ENCODE data around the gene TSPOAP1.

Gene TSPOAP1

DNA sequence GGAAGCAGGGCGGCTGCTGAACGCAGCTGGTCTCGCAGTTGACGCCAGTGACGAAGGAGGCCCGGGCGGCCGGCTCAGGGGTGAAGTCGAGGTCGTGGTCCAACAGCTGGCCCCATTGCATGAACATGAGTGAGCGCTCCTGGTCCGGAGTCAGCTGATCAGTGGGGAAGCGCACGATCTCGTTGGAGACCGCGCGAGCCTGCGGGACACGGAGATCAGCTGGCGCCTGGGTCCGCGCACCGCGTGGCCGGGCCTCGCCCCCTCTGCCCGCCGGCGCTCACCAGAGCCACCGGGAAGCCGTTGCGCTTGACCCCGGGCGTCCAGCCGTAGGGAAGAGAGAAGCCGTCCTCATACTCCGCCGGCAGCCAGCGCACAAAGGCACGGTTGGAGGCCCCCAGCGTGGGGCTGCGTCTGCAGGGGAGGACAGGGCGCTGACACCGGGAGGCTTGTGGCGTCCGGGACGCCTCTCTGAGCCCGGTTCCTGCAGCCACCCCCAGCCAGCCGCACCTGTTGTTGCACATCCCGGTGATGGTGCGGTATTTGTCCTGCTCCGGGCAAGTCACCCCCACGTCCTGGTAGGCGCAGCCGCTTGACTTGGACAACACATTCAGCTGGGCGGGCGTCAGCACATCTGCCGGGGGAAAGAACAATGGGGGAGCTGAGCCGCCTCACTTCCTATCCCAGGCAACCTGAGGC, 49.4 kb downstream of the TSPOAP1 start:
- TF ChIP-seq FOXP2 (optimal IDR thresholded peaks at IDR 0.05; ENCODE audit: borderline replicate concordance, extremely low read depth, extremely low read length, insufficient read depth) (no peak), TAF1 (IDR thresholded peaks at IDR 0.05; ENCODE audit: borderline replicate concordance, insufficient read depth, low read length) (no peak)
- TF ChIP-seq, protein P1, sequence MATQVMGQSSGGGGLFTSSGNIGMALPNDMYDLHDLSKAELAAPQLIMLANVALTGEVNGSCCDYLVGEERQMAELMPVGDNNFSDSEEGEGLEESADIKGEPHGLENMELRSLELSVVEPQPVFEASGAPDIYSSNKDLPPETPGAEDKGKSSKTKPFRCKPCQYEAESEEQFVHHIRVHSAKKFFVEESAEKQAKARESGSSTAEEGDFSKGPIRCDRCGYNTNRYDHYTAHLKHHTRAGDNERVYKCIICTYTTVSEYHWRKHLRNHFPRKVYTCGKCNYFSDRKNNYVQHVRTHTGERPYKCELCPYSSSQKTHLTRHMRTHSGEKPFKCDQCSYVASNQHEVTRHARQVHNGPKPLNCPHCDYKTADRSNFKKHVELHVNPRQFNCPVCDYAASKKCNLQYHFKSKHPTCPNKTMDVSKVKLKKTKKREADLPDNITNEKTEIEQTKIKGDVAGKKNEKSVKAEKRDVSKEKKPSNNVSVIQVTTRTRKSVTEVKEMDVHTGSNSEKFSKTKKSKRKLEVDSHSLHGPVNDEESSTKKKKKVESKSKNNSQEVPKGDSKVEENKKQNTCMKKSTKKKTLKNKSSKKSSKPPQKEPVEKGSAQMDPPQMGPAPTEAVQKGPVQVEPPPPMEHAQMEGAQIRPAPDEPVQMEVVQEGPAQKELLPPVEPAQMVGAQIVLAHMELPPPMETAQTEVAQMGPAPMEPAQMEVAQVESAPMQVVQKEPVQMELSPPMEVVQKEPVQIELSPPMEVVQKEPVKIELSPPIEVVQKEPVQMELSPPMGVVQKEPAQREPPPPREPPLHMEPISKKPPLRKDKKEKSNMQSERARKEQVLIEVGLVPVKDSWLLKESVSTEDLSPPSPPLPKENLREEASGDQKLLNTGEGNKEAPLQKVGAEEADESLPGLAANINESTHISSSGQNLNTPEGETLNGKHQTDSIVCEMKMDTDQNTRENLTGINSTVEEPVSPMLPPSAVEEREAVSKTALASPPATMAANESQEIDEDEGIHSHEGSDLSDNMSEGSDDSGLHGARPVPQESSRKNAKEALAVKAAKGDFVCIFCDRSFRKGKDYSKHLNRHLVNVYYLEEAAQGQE (IDR thresholded peaks at IDR 0.05; ENCODE audit: insufficient read depth in 1 of 2, low read depth in 2 of 2, low read length in 2 of 2) = no peak

DNA sequence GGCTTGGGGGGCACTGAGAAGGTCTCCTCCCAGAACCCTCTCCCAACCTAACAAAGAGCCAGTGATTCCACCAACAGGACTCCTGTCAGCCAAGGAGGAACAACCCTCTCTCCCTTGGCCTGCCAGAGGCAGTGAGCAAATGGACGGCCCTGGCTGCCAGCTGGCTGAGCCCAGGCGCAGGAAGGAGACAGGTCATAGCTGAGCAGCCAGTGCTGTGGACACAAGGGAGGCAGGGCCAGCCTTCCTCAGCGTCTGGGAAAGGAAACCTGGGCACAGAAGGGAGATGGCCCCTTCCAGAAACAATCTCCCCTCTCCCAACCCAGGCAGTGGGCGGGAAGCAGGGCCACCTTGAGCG, 50.0 kb downstream of the TSPOAP1 start:
- no peak for TF ChIP-seq FOXP2 (optimal IDR thresholded peaks at IDR 0.05; ENCODE audit: borderline replicate concordance, extremely low read depth, extremely low read length, insufficient read depth)
- no peak for TF ChIP-seq TAF1 (IDR thresholded peaks at IDR 0.05; ENCODE audit: borderline replicate concordance, insufficient read depth, low read length)
- TF ChIP-seq SIN3A (IDR thresholded peaks at IDR 0.05; ENCODE audit: borderline replicate concordance, insufficient read depth, low read length) = no peak
- TF ChIP-seq POLR2AphosphoS5 (IDR thresholded peaks at IDR 0.05; ENCODE audit: low read depth, low read length) = no peak
- TF ChIP-seq, protein P1 (IDR thresholded peaks at IDR 0.05; ENCODE audit: insufficient read depth in 1 of 2, low read depth in 2 of 2, low read length in 2 of 2) = no peak

DNA sequence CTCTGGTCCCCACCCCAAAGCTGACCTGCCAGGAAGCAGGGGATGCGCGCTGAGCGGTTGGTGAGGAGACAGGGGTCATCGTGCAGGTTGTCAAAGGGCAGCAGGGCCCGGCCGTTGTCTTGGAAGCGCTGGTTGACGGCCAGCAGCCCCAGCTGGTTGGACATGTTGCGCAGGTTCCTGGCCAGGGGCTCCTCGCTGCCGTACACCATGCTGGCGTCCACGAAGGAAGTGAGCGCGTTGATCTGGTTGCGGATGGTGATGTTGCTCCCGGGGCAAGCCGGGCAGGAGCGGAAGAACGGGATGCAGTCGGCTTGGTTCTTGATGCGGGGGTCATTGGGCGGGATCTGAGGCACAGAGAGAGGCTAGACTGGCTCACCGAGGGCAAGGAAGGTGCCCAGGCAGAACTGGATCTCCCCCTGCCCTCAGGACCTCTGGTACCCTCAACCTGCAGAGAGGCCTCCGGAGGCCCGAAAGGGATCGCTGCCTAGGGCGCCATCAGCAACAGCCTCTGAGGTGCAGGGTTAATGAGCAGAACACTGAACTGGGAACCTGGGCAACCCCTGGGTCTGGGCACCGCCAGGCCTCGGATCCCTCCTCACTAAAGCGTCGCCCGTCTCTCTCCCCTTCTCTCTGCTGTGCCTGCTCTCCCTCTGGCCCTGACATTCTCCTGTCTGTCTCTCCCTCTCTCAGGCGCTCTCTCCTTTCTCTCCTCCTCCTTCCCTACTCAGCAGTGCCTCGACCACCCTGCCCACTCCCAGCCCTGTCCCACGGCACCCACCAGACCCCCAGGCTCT, 50.6 kb downstream of the TSPOAP1 start:
- TF ChIP-seq FOXP2 (optimal IDR thresholded peaks at IDR 0.05; ENCODE audit: borderline replicate concordance, extremely low read depth, extremely low read length, insufficient read depth) = no peak
- TF ChIP-seq, protein P1 (IDR thresholded peaks at IDR 0.05; ENCODE audit: insufficient read depth in 1 of 2, low read depth in 2 of 2, low read length in 2 of 2) = no peak
- no peak for TF ChIP-seq TAF1 (IDR thresholded peaks at IDR 0.05; ENCODE audit: borderline replicate concordance, insufficient read depth, low read length)
- no peak for TF ChIP-seq SIN3A (IDR thresholded peaks at IDR 0.05; ENCODE audit: borderline replicate concordance, insufficient read depth, low read length)
- TF ChIP-seq POLR2AphosphoS5 (IDR thresholded peaks at IDR 0.05; ENCODE audit: low read depth, low read length) = no peak

- no peak for TF ChIP-seq FOXP2 (optimal IDR thresholded peaks at IDR 0.05; ENCODE audit: borderline replicate concordance, extremely low read depth, extremely low read length, insufficient read depth)
Observed at GRCh38 chr17:58277107-58277801, 51.3 kb downstream of the TSPOAP1 start.

- TF ChIP-seq SIN3A (IDR thresholded peaks at IDR 0.05; ENCODE audit: borderline replicate concordance, insufficient read depth, low read length) = no peak
- no peak for TF ChIP-seq TAF1 (IDR thresholded peaks at IDR 0.05; ENCODE audit: borderline replicate concordance, insufficient read depth, low read length)
- TF ChIP-seq, protein P1 (IDR thresholded peaks at IDR 0.05; ENCODE audit: insufficient read depth in 1 of 2, low read depth in 2 of 2, low read length in 2 of 2) = no peak
- no peak for TF ChIP-seq FOXP2 (optimal IDR thresholded peaks at IDR 0.05; ENCODE audit: borderline replicate concordance, extremely low read depth, extremely low read length, insufficient read depth)
- TF ChIP-seq POLR2AphosphoS5 (IDR thresholded peaks at IDR 0.05; ENCODE audit: low read depth, low read length) = no peak
Observed at GRCh38 chr17:58276423-58276822, 52.2 kb downstream of the TSPOAP1 start.

All from PFSK-1 (cell line).